ENCODE results near the gene XXYLT1. TPM values are rescaled to one million over a fixed set of nuclear protein-coding genes. Genes with fewer than 3 reads are reported as not detected.
"Not testable (repeated sequence)": the region's sequence is repeated elsewhere in the genome, so short reads cannot be mapped to it uniquely, and the experiment has no call there.

XXYLT1 gene
- total RNA-seq, 1 donor from 2014 or later: 16.4 TPM

DNA sequence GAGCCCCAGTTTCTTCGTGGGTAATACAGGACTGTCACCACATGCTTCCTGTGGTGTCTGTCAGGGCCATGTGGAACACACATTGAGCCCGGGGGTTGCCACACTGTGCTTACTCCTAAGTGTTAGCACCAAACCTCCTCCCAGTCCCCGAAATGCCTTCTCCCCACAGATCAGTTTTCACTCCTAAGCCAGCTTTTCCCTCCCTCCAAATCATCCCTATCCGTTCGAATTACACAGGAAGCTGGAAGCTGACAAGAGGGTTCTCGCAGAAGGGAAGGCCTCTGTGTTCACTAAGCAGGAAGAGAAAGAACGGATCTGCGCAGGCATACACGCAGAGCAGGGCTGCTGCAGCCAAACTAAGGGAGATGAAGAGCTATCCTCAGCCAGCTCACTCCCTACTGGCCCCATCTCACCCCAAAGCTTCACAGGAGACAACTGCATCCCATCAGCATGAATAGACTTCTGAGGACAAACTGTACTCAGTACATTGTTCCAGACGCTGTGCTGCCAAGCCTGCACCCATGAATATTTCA is 32.3 kb downstream of the XXYLT1 start:
- no peak for TF ChIP-seq CTCF (conservative IDR thresholded peaks at IDR 0.05; ENCODE audit: low read depth, low read length)
- no peak overlapping the region for H3K4me3 ChIP-seq (ENCODE audit: low read depth, low read length)
- DNase-seq (ENCODE audit: low read depth): no peak

DNA sequence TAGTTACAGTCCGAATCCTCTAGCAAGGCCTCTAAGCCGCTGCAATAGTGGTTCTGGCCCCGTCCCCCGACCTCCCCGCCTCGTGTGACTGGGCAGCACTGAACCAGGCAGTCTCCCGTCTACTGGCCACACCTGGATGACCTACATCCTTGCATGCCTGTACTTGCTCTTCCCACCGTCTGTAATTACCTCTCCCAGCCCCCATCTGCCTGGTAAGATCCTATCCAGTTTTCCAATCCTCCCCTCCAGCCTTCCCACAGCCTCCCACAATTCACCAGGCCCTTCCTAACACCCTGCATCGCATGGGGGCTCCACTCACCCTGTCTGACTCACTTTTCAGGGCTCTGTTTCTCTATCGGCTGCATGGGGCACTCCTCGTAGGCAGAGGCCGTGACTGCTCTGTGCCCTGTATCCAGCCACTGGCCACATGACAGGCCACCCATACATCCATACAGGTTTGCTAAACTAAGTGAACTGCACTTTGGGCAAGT is 32.8 kb downstream of the XXYLT1 start:
- DNase-seq (ENCODE audit: low read depth): no peak
- TF ChIP-seq CTCF (conservative IDR thresholded peaks at IDR 0.05; ENCODE audit: low read depth, low read length): no peak
- H3K4me3 ChIP-seq (ENCODE audit: low read depth, low read length): no peak overlapping the region

DNA sequence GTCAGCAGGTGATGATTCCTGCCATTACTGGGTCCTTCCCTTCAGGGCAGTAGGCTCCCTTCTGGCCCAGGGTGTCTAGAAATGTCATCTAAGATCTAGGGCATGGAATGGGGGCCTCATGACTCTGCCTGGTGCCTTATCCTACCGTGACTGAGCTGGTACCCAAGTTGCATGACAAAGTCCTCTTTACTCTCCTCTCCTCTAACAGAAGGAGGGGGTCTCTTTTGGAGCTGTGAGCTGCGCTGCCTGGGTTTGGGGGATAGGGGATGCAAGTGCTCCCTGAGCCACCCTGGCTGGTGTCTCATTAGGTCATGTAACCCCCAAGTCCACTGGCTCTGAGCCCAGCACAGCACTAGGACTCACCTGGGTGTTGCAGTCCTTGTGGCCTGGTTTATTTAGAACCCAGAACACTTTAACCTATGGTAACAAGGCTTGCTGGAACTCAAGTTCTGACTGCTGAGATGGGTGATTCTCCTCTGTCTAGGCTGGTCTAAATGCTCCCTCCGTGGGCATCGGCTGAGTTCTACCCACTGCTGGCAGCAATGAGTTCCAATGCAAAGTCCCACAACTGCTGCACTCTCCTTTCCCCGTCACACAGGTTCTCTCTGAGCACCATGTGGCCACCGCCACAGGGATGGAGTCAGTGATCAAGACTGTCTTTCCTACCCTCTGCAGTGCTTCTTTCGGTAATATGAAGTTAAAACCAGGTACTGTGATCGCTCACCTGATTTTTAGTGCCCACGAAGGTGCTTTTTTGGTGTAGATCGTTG is 34.0 kb downstream of the XXYLT1 start:
- no peak for DNase-seq (ENCODE audit: low read depth)
- no peak for TF ChIP-seq CTCF (conservative IDR thresholded peaks at IDR 0.05; ENCODE audit: low read depth, low read length)
- no peak overlapping the region for H3K4me3 ChIP-seq (ENCODE audit: low read depth, low read length)

GRCh38 chr3:195236076-195236798 is 34.7 kb downstream of the XXYLT1 start:
- no peak for TF ChIP-seq CTCF (conservative IDR thresholded peaks at IDR 0.05; ENCODE audit: low read depth, low read length)
- no peak for DNase-seq (ENCODE audit: low read depth)
- no peak overlapping the region for H3K4me3 ChIP-seq (ENCODE audit: low read depth, low read length)

DNA sequence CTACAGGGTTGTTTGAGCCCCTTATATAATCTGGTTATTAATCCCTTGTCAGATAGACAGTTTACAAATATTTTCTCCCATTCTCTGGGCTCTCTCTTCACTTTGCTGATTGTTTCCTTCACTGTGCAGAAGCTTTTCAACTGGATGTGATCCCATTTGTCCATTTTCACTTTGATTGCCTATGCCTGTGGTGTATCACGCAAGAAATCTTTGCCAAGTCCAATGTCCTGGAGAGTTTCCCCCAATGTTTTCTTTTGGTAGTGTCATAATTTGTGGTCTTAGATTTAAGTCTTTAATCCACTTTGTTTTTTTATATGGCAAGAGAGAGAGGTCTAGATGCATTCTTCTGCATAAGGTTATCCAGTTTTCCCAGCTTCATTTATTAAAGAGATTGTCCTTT is 40.7 kb downstream of the XXYLT1 start:
- TF ChIP-seq CTCF (conservative IDR thresholded peaks at IDR 0.05; ENCODE audit: low read depth, low read length): no peak
- no peak for DNase-seq (ENCODE audit: low read depth)
- H3K4me3 ChIP-seq (ENCODE audit: low read depth, low read length): no peak overlapping the region

- not testable (repeated sequence) for H3K4me3 ChIP-seq (ENCODE audit: low read depth, low read length); DNase-seq (ENCODE audit: low read depth)
These were observed 42.1 kb downstream of the XXYLT1 start for GRCh38 chr3:195228886-195229285.

GRCh38 chr3:195227871-195228270 is 43.1 kb downstream of the XXYLT1 start:
- no peak overlapping the region for H3K4me3 ChIP-seq (ENCODE audit: low read depth, low read length)
- DNase-seq (ENCODE audit: low read depth): no peak
- TF ChIP-seq CTCF (conservative IDR thresholded peaks at IDR 0.05; ENCODE audit: low read depth, low read length): no peak

All from epithelial cell of proximal tubule (primary cell).